Aorta (tissue), 5 donors: ENCODE measurements around the gene ALOX5AP. TPM values are rescaled to one million over a fixed set of nuclear protein-coding genes. Genes with fewer than 3 reads are reported as not detected.

Experiments used
- ATAC-seq: fragments of 200-7000 bp; cut with Tn5 transposase; one replicate; pipeline ENCODE4 v1.9.1; 2022; ENCODE audit warnings: moderate library complexity; ENCODE audit not compliant: low FRiP score
- DNase-seq, 2 donors: peaks; one replicate each; pipeline ENCODE4 v3.0.0-alpha.2; 2020
- H3K27ac ChIP-seq, 2 donors: one replicate each; pipeline ENCODE4 v1.5.1; 2013; ENCODE audit warnings: low read length in 2 of 2, mild to moderate bottlenecking in 2 of 2, moderate library complexity in 2 of 2, control low read depth in 1 of 2, inconsistent platforms in 1 of 2, low read depth in 1 of 2
- H3K27me3 ChIP-seq, 2 donors: one replicate each; pipeline ENCODE4 v1.6.1; 2013; ENCODE audit warnings: control low read depth in 1 of 2, low read length in 1 of 2, mild to moderate bottlenecking in 1 of 2, moderate library complexity in 1 of 2; ENCODE audit not compliant: insufficient read depth in 2 of 2, control insufficient read depth in 1 of 2
- H3K36me3 ChIP-seq, 2 donors: one replicate each; pipeline ENCODE4 v1.6.1; 2013; ENCODE audit warnings: control low read depth in 1 of 2, low read length in 1 of 2, mild to moderate bottlenecking in 1 of 2; ENCODE audit not compliant: insufficient read depth in 2 of 2, control insufficient read depth in 1 of 2
- H3K4me1 ChIP-seq, 2 donors: one replicate each; pipeline ENCODE4 v1.6.1; 2013; ENCODE audit warnings: low read length in 2 of 2, control low read depth in 1 of 2, mild to moderate bottlenecking in 1 of 2, moderate library complexity in 1 of 2; ENCODE audit not compliant: insufficient read depth in 2 of 2, control insufficient read depth in 1 of 2
- H3K4me3 ChIP-seq, 2 donors: one replicate each; pipeline ENCODE4 v1.5.1; 2013; ENCODE audit warnings: low read length in 2 of 2, control low read depth in 1 of 2, mild to moderate bottlenecking in 1 of 2
- H3K9me3 ChIP-seq: one replicate; pipeline ENCODE4 v1.6.1; 2013; ENCODE audit warnings: mild to moderate bottlenecking, low read length; ENCODE audit not compliant: control insufficient read depth
- WGBS, 2 donors: extraction: QIAGEN DNeasy Blood & Tissue Kit; methylation state at CpG; one replicate each; pipeline ENCODE4 v1.1.7; 2013; 5-methylcytosine and 5-hydroxymethylcytosine counted together
- intact Hi-C, 2 donors: fragments of 100-400 bp; cut with DNase I; formaldehyde crosslinking; loops; one replicate each; pipeline versions ENCODE4 v1.14.2 to v1.15.0; 2022
- long read RNA-seq, 2 donors: library from polyadenylated mRNA; unstranded; transcript quantifications; one replicate each; pipeline ENCODE4 v2.0.0, GENCODE V29; 2020 to 2021
- polyA plus RNA-seq, 2 donors: library from polyadenylated mRNA; stranded (reverse); fragments of 200-250 nt; gene quantifications; one replicate each; pipeline ENCODE4 v1.2.3, GENCODE V29; 2013
- total RNA-seq, 2 donors: library from RNA; stranded (reverse); fragmentation: NEBNext Ultra II Directional; extraction: Animal tissue kit (Norgen Biotek cat#: 25700); gene quantifications; one replicate each; pipeline ENCODE4 v1.2.1, GENCODE V29; 2021
- donor health status: healthy with polysubstance abuse.
- donor health status: Bipolar disorder and iron deficiency.
- donor health status: DM: no; HTN: no; CAD: no.
- donor health status: DM: no; HTN: no; CAD: no.
- donor health status: DM: yes; HTN: yes; CAD: no.

The ALOX5AP gene
- total RNA-seq (10 to 100 TPM; 31.6 to 37.7 TPM), polyA plus RNA-seq (10 to 100 TPM in 1 of 2 donors, 1 to 10 TPM in 1; 7.1 to 35.4 TPM)
- long read RNA-seq, donor 1, transcript ALOX5AP-201 (5 exons, 904 nt): major isoform, 13 of 16 reads
- long read RNA-seq, donor 1, partial matches to known transcripts: 3 of 16 reads
- long read RNA-seq, donor 1, other reads (novel, unspliced or antisense): 0 of 16 reads
- long read RNA-seq, donor 2, transcript ALOX5AP-201 (5 exons, 904 nt): major isoform, 9 of 10 reads
- long read RNA-seq, donor 2, partial matches to known transcripts: 1 of 10 reads
- long read RNA-seq, donor 2, other reads (novel, unspliced or antisense): 0 of 10 reads

- no peak within 1 kb of the TSS for H3K27ac ChIP-seq
- WGBS, 2 donors: 90 to 92% methylated on average over 6 of the region's 6 CpGs
- no peaks in the 10 kb centered on the region for H3K27me3 ChIP-seq
- H3K36me3 ChIP-seq: no peaks in the 10 kb centered on the region
- H3K4me1 ChIP-seq: no peaks in the 10 kb centered on the region
- intact Hi-C loops: no loop called here
- H3K9me3 ChIP-seq: no peaks in the 10 kb centered on the region
- H3K4me3 ChIP-seq: no peak within 1 kb of the TSS
- ATAC-seq (peak; percentile 62), DNase-seq (no peak)
These were observed at the start of gene ALOX5AP for GRCh38 chr13:30735025-30735871. Gene ALOX5AP (plus strand): TSS chr13:30735543. CDS start chr13:30735606, 63 bp downstream.

- no peaks in the 10 kb centered on the region for H3K27me3 ChIP-seq
- H3K9me3 ChIP-seq: no peaks in the 10 kb centered on the region
- H3K4me1 ChIP-seq: no peaks in the 10 kb centered on the region
- no peak overlapping the region for H3K4me3 ChIP-seq
- 84 to 92% methylated on average over 2 of the region's 2 CpGs for WGBS, 2 donors
- H3K27ac ChIP-seq: no peak overlapping the region
- no peak for DNase-seq
- no peak for ATAC-seq
- intact Hi-C loops: no loop called here
- no peaks in the 10 kb centered on the region for H3K36me3 ChIP-seq
These were observed 49.4 kb upstream of the ALOX5AP start for GRCh38 chr13:30685987-30686386.

- H3K4me3 ChIP-seq: no peak overlapping the region
- 90% methylated on average over 3 of the region's 3 CpGs for WGBS, 2 donors
- no peaks in the 10 kb centered on the region for H3K36me3 ChIP-seq
- no peak for ATAC-seq
- DNase-seq: no peak
- H3K9me3 ChIP-seq: no peaks in the 10 kb centered on the region
- no peaks in the 10 kb centered on the region for H3K27me3 ChIP-seq
- H3K4me1 ChIP-seq: no peaks in the 10 kb centered on the region
- intact Hi-C loops: no loop called here
- H3K27ac ChIP-seq: no peak overlapping the region
These were observed 47.7 kb upstream of the ALOX5AP start for GRCh38 chr13:30687601-30688000.

GRCh38 chr13:30689752-30690151 is 45.6 kb upstream of the ALOX5AP start:
- 90 to 96% methylated on average over 14 of the region's 14 CpGs for WGBS, 2 donors
- no peak overlapping the region for H3K4me3 ChIP-seq
- intact Hi-C loops: no loop called here
- ATAC-seq (no peak), DNase-seq (no peak)
- no peaks in the 10 kb centered on the region for H3K9me3 ChIP-seq
- H3K27ac ChIP-seq: no peak overlapping the region
- no peaks in the 10 kb centered on the region for H3K4me1 ChIP-seq
- no peaks in the 10 kb centered on the region for H3K27me3 ChIP-seq
- H3K36me3 ChIP-seq: no peaks in the 10 kb centered on the region

GRCh38 chr13:30690282-30691188 is 44.8 kb upstream of the ALOX5AP start:
- 24 to 31% methylated on average over 20 to 21 of the region's 21 CpGs for WGBS, 2 donors
- DNase-seq (peak; percentile 77 to 84), ATAC-seq (peak; percentile 84)
- Histone ChIP-seq H3K27me3 (no peaks in the 10 kb centered on the region), H3K4me3 (peak overlapping the region; percentile 13 to 47), H3K27ac (no peak overlapping the region), H3K9me3 (no peaks in the 10 kb centered on the region), H3K4me1 (no peaks in the 10 kb centered on the region), H3K36me3 (no peaks in the 10 kb centered on the region)
- intact Hi-C loops: no loop called here

- intact Hi-C loops: no loop called here
- DNase-seq (no peak), ATAC-seq (no peak)
- WGBS, 2 donors: 97 to 100% methylated on average over 1 of the region's 1 CpG
- Histone ChIP-seq H3K36me3 (no peaks in the 10 kb centered on the region), H3K27ac (no peak overlapping the region), H3K4me3 (no peak overlapping the region), H3K4me1 (no peaks in the 10 kb centered on the region), H3K27me3 (no peaks in the 10 kb centered on the region), H3K9me3 (no peaks in the 10 kb centered on the region)
These were observed 43.2 kb upstream of the ALOX5AP start for GRCh38 chr13:30692113-30692512.

GRCh38 chr13:30696278-30697176 is 38.8 kb upstream of the ALOX5AP start:
- no peaks in the 10 kb centered on the region for H3K27me3 ChIP-seq
- DNase-seq: peak in 1 of 2 donors; percentile 85
- H3K36me3 ChIP-seq: no peaks in the 10 kb centered on the region
- peak; percentile 54 for ATAC-seq
- H3K27ac ChIP-seq: no peak overlapping the region
- intact Hi-C loops: no loop called here
- peaks cover 0 to 3% of the 10 kb centered on the region in 2 donors for H3K4me1 ChIP-seq
- no peak overlapping the region for H3K4me3 ChIP-seq
- no peaks in the 10 kb centered on the region for H3K9me3 ChIP-seq
- WGBS, 2 donors: 48 to 53% methylated on average over 11 of the region's 11 CpGs
